ENCODE data around the gene PARP15. TPM values are rescaled to one million over a fixed set of nuclear protein-coding genes. Genes with fewer than 3 reads are reported as not detected.

The PARP15 gene
- total RNA-seq, 2 donors from 2014 or later: 0.74 to 1.1 TPM

DNA sequence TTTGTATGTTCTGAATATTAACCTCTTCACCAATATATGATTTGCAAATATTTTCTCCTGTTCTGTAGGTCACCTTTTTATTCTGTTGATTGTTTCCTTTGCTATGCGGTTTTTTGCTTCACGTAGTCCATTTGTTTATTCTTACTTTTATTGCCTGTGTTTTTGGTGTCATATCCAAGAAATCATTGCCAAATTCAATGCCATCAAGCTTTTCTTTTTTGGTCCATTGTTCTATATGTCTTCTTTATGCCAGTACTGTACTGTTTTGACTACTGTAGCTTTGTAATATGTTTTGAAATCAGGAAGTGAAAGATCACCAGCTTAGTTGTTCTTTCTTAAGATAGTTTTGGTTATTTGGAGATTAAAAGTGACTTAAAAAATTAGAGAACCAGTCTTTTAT is 4.2 kb downstream of the PARP15 start:
- H3K9ac ChIP-seq (ENCODE audit: low read depth in 2 of 2, low read length in 2 of 2): no peak overlapping the region
- H3K27me3 ChIP-seq: no peaks in the 10 kb centered on the region
- peaks cover 4% of the 10 kb centered on the region for H3K9me3 ChIP-seq
- intact Hi-C loops (cut with DNase I): no loop called here
- H3K4me3 ChIP-seq: no peak overlapping the region
- DNase-seq: no peak
- no peak for TF ChIP-seq CTCF (IDR thresholded peaks at IDR 0.05)
- H3K36me3 ChIP-seq: no peaks in the 10 kb centered on the region
- no peaks in the 10 kb centered on the region for H3K4me1 ChIP-seq
- H3K27ac ChIP-seq: no peak overlapping the region

DNA sequence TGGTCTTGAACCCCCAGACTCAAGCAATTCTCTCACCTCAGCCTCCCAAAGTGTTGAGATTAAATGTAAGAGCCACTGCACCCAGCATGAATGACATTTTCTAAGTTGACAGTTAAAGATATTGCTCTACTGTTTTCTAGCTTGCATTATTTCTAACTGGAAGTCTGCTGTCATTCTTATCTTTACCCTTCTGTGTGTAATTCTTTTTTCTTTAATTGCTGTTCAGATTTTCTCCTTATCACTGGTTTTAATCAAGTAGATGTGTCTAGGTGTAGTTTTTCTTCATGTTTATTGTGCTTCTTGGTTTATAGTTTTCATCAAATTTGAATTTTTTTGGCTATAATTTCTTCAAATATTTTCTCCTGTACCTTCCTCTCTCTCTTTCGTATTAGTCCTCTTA is 4.9 kb downstream of the PARP15 start:
- Histone ChIP-seq H3K4me3 (no peak overlapping the region), H3K27me3 (no peaks in the 10 kb centered on the region), H3K4me1 (no peaks in the 10 kb centered on the region), H3K9me3 (peaks cover 4% of the 10 kb centered on the region), H3K9ac (ENCODE audit: low read depth in 2 of 2, low read length in 2 of 2) (no peak overlapping the region), H3K36me3 (no peaks in the 10 kb centered on the region), H3K27ac (no peak overlapping the region)
- TF ChIP-seq CTCF (IDR thresholded peaks at IDR 0.05): no peak
- DNase-seq: no peak
- intact Hi-C loops (cut with DNase I): no loop called here

DNA sequence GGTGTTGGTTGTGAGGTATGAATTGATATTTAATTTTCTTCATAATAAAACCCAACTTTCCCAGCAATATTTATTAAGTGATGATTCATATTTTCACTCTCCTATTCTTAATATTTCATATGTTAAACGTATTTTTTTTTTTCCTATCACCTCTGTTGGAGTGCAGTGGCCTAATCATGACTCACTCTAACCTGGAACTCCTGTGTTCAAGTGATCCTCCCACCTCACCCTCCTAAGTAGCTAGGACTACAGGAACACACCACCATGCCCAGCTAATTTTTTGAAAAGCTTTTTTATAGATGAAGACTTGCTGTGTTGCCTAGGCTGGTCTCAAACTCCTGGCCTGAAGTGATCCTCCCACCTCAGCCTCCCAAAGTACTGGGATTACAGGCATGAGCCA is 8.6 kb downstream of the PARP15 start:
- H3K9me3 ChIP-seq: peaks cover 4% of the 10 kb centered on the region
- H3K4me1 ChIP-seq: no peaks in the 10 kb centered on the region
- intact Hi-C loops (cut with DNase I): no loop called here
- TF ChIP-seq CTCF (IDR thresholded peaks at IDR 0.05): no peak
- DNase-seq: no peak
- H3K27me3 ChIP-seq: no peaks in the 10 kb centered on the region
- no peak overlapping the region for H3K4me3 ChIP-seq
- no peak overlapping the region for H3K9ac ChIP-seq (ENCODE audit: low read depth in 2 of 2, low read length in 2 of 2)
- H3K36me3 ChIP-seq: no peaks in the 10 kb centered on the region
- no peak overlapping the region for H3K27ac ChIP-seq

- H3K9ac ChIP-seq (ENCODE audit: low read depth in 2 of 2, low read length in 2 of 2): no peak overlapping the region
- no peak for TF ChIP-seq CTCF (IDR thresholded peaks at IDR 0.05)
- H3K36me3 ChIP-seq: no peaks in the 10 kb centered on the region
- DNase-seq: no peak
- H3K27me3 ChIP-seq: no peaks in the 10 kb centered on the region
- no peaks in the 10 kb centered on the region for H3K4me1 ChIP-seq
- no peak overlapping the region for H3K27ac ChIP-seq
- no peak overlapping the region for H3K4me3 ChIP-seq
- intact Hi-C loops (cut with DNase I): no loop called here
- peaks cover 4% of the 10 kb centered on the region for H3K9me3 ChIP-seq
Observed at GRCh38 chr3:122586773-122587485, 9.5 kb downstream of the PARP15 start.

DNA sequence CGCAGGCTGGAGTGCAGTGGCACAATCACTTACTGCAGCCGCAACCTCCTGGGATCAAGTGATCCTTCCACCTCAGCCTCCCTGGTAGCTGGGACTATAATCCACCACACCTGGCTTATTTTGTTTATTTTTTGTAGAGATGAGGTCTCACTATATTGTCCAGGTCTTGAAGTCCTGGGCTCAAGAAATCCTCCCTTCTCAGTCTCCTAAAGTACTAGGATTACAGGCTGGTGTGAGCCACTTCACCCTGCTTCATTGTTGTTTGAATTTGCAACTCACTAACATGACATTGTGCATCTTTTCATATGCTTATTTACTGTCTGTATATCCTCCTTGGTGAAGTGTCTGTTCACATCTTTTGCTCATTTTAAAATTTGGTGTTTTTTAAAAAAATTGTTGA is 10.1 kb downstream of the PARP15 start:
- Histone ChIP-seq H3K9ac (ENCODE audit: low read depth in 2 of 2, low read length in 2 of 2) (no peak overlapping the region), H3K9me3 (no peaks in the 10 kb centered on the region), H3K27ac (no peak overlapping the region), H3K27me3 (no peaks in the 10 kb centered on the region), H3K36me3 (no peaks in the 10 kb centered on the region), H3K4me3 (no peak overlapping the region), H3K4me1 (no peaks in the 10 kb centered on the region)
- TF ChIP-seq CTCF (IDR thresholded peaks at IDR 0.05): no peak
- no peak for DNase-seq
- intact Hi-C loops (cut with DNase I): no loop called here
